ENCODE results near the gene DR1. TPM values are rescaled to one million over a fixed set of nuclear protein-coding genes. Genes with fewer than 3 reads are reported as not detected.

The DR1 gene
- total and polyA plus RNA-seq, 8 donors: 3.3 to 26.0 (median 14.0) TPM

DNA sequence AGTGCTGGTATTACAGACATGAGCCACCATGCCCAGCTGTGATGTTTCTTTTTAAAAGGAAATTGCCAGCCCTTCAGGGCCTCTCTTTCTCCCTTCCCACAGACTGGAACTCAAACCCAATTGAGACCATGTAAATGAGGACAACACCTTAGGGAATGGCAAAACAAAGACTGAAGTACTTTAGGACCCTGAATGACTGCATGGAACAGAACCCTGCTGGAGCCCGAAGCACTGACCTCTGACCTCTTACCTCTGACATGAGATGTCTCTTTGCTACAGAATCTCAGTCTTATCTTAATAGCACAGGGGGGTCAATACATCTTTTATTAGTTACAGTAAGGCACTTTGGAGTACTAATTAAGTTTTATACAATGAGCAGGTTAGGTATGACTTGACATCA lies 15.5 kb upstream of the DR1 start:
- 66 to 76% methylated on average over 1 of the region's 1 CpG for WGBS, 2 donors
- H3K27ac ChIP-seq: no peak overlapping the region
- DNase-seq (no peak), ATAC-seq (no peak), FAIRE-seq (no peak)
- H3K36me3 ChIP-seq: no peaks in the 10 kb centered on the region
- no peaks in the 10 kb centered on the region for H3K4me1 ChIP-seq
- H3K4me3 ChIP-seq: no peak overlapping the region
- intact Hi-C loops (cut with DNase I): no loop called here
- no peaks in the 10 kb centered on the region for H3K9me3 ChIP-seq
- TF ChIP-seq, protein P1, sequence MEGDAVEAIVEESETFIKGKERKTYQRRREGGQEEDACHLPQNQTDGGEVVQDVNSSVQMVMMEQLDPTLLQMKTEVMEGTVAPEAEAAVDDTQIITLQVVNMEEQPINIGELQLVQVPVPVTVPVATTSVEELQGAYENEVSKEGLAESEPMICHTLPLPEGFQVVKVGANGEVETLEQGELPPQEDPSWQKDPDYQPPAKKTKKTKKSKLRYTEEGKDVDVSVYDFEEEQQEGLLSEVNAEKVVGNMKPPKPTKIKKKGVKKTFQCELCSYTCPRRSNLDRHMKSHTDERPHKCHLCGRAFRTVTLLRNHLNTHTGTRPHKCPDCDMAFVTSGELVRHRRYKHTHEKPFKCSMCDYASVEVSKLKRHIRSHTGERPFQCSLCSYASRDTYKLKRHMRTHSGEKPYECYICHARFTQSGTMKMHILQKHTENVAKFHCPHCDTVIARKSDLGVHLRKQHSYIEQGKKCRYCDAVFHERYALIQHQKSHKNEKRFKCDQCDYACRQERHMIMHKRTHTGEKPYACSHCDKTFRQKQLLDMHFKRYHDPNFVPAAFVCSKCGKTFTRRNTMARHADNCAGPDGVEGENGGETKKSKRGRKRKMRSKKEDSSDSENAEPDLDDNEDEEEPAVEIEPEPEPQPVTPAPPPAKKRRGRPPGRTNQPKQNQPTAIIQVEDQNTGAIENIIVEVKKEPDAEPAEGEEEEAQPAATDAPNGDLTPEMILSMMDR (IDR thresholded peaks at IDR 0.05): no peak
- no peaks in the 10 kb centered on the region for H3K27me3 ChIP-seq

DNA sequence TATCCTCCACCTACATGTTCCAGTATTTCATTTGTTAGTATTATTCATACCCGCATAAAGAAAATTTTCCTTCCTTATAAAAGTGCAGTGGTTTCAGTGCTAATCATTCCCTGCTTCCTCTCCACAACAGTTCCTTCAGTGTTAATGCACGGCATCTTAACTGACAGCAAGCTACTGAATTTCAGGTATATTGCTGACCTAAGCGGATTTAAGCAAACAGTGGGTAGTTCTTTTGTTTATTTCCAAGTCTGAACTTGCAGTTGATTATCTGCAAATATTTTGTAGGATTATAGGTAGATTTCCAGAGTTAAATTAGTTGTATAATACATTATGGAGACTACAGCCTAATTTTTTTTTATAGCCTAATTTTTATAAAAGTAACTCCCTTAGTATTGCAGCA lies 15.1 kb upstream of the DR1 start:
- H3K9me3 ChIP-seq: no peaks in the 10 kb centered on the region
- no peaks in the 10 kb centered on the region for H3K27me3 ChIP-seq
- DNase-seq: no peak
- ATAC-seq: no peak
- FAIRE-seq: no peak
- TF ChIP-seq, protein P1 (IDR thresholded peaks at IDR 0.05): no peak
- H3K36me3 ChIP-seq: no peaks in the 10 kb centered on the region
- H3K27ac ChIP-seq: no peak overlapping the region
- H3K4me3 ChIP-seq: no peak overlapping the region
- no peaks in the 10 kb centered on the region for H3K4me1 ChIP-seq
- WGBS, 2 donors: 66 to 74% methylated on average over 3 of the region's 3 CpGs
- intact Hi-C loops (cut with DNase I): no loop called here

DNA sequence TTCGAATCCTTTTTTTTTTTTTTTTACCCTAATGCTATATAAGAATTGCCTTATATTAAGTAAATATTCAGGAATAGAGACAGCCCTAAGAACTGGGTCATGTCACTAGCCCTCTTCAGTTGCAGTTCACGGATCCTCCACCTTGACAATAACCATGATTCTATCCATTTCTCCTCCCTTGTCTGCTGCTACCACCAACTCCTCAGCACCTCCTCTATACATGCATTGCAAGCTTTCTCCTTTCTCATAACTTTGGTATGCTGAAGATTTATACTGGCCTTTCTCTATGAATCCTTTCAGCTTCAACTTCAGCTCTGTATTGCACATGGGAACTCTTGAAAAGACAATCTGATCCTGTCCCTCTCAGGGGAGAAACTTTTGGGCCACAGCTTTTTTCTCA lies 14.3 kb upstream of the DR1 start:
- no peak overlapping the region for H3K4me3 ChIP-seq
- no peak overlapping the region for H3K27ac ChIP-seq
- H3K9me3 ChIP-seq: no peaks in the 10 kb centered on the region
- TF ChIP-seq, protein P1 (IDR thresholded peaks at IDR 0.05): no peak
- H3K36me3 ChIP-seq: no peaks in the 10 kb centered on the region
- FAIRE-seq (no peak), ATAC-seq (no peak), DNase-seq (no peak)
- 87 to 98% methylated on average over 2 of the region's 2 CpGs for WGBS, 2 donors
- intact Hi-C loops (cut with DNase I): no loop called here
- no peaks in the 10 kb centered on the region for H3K27me3 ChIP-seq
- no peaks in the 10 kb centered on the region for H3K4me1 ChIP-seq

DNA sequence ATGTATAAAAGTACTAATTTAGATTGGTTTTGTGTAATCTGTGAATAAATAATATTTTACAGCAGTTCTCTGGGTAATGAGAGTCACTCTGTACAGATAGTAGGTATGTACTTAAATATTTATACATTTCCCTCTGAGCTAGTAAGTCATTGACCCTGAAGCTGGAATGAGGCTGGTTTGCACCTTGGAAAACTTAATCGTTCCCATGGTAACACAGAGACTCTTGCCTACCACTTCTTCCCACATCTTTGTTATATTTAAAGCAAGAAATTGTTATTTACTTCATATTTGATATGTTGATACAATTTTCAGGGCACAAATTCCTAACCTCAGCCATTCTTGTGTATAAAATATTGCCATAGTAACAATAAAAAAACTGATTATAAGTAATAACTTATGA lies 13.3 kb upstream of the DR1 start:
- no peaks in the 10 kb centered on the region for H3K27me3 ChIP-seq
- FAIRE-seq (no peak), DNase-seq (no peak), ATAC-seq (no peak)
- H3K4me1 ChIP-seq: no peaks in the 10 kb centered on the region
- 39 to 52% methylated on average over 1 of the region's 1 CpG for WGBS, 2 donors
- H3K27ac ChIP-seq: no peak overlapping the region
- H3K9me3 ChIP-seq: no peaks in the 10 kb centered on the region
- intact Hi-C loops (cut with DNase I): no loop called here
- no peaks in the 10 kb centered on the region for H3K36me3 ChIP-seq
- H3K4me3 ChIP-seq: no peak overlapping the region
- TF ChIP-seq, protein P1 (IDR thresholded peaks at IDR 0.05): no peak

DNA sequence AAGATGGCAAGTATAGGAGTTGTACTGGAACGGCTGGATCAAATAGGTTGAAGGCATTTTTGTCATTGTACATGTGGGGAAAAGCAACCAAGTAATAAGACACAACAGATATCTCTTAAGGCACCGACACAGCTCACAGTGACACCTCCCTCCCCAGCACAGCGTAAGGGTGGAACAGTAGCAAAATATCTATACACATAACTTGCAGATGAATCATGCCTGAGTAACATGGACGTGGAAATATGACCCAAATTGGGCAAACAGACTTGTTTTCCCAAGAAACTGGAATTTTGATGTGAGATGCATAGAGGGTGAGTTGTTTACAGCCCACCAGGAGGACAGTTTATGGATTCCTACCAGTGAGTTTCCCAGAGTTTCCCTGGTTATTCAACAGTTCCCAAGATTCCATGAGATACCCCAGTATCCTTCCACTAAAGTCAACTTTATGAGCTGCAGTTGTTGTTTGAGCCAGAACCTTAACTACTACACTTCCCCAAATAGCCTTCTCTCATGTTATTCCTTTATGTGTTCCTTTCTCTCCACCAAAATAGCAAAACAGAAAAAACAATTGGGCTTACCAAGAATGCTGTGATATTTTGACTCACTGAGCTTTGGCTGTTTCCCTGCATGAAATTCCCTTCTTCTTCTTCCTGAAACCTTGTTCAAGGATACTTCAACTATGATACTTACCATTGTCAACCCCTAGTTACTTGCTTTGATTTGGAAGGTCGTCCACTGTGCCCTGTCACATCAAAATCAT lies 7.1 kb upstream of the DR1 start:
- TF ChIP-seq, protein P1 (IDR thresholded peaks at IDR 0.05): no peak
- intact Hi-C loops (cut with DNase I): no loop called here
- H3K4me1 ChIP-seq: no peaks in the 10 kb centered on the region
- H3K4me3 ChIP-seq: no peak overlapping the region
- H3K9me3 ChIP-seq: no peaks in the 10 kb centered on the region
- H3K27ac ChIP-seq: no peak overlapping the region
- H3K36me3 ChIP-seq: peaks cover 0 to 11% (median 0%) of the 10 kb centered on the region in 3 donors
- no peak for ATAC-seq
- no peak for DNase-seq
- WGBS, 2 donors: 69 to 90% methylated on average over 5 of the region's 5 CpGs
- FAIRE-seq: no peak
- no peaks in the 10 kb centered on the region for H3K27me3 ChIP-seq

Data from pancreas (tissue), 10 donors.